GM23248 (cell line): ENCODE results near the gene ZMIZ1. TPM values are rescaled to one million over a fixed set of nuclear protein-coding genes. Genes with fewer than 3 reads are reported as not detected.

ENCODE experiments used
- DNase-seq: peaks from one replicate; pipeline ENCODE4 v3.0.0-alpha.2; 2015
- H2AFZ ChIP-seq: fragments of 200-600 bp; sonication (generic); 2 replicates; pipeline ENCODE4 v1.6.1; 2016; ENCODE audit warnings: antibody characterized with exemption
- H3F3A ChIP-seq: fragments of 200-600 bp; sonication (generic); 2 replicates; pipeline ENCODE4 v1.6.1; 2016; ENCODE audit warnings: mild to moderate bottlenecking, antibody characterized with exemption, mixed run types; ENCODE audit not compliant: insufficient read depth
- H3K27ac ChIP-seq: fragments of 200-600 bp; sonication (generic); 2 replicates; pipeline ENCODE4 v1.5.1; 2016; ENCODE audit warnings: mild to moderate bottlenecking
- H3K27me3 ChIP-seq: fragments of 200-600 bp; sonication (generic); replicated peaks from 2 replicates; pipeline ENCODE4 v1.6.1; 2016; ENCODE audit warnings: mild to moderate bottlenecking; ENCODE audit not compliant: insufficient read depth
- H3K36me3 ChIP-seq: fragments of 200-600 bp; sonication (generic); 2 replicates; pipeline ENCODE4 v1.6.1; 2016; ENCODE audit warnings: low read depth, mild to moderate bottlenecking
- H3K4me1 ChIP-seq: fragments of 200-600 bp; sonication (generic); 2 replicates; pipeline ENCODE4 v1.6.1; 2016; ENCODE audit warnings: mild to moderate bottlenecking; ENCODE audit not compliant: insufficient read depth
- H3K4me2 ChIP-seq: fragments of 200-600 bp; sonication (generic); one replicate; pipeline ENCODE4 v1.6.1; 2016; ENCODE audit warnings: mild to moderate bottlenecking; ENCODE audit not compliant: unreplicated experiment
- H3K4me3 ChIP-seq: fragments of 200-600 bp; sonication (generic); 2 replicates; pipeline ENCODE4 v1.5.1; 2016; ENCODE audit warnings: mild to moderate bottlenecking
- H3K79me2 ChIP-seq: fragments of 200-600 bp; sonication (generic); 2 replicates; pipeline ENCODE4 v1.6.1; 2016; ENCODE audit warnings: mild to moderate bottlenecking; ENCODE audit not compliant: insufficient read depth
- H3K9ac ChIP-seq: fragments of 200-600 bp; sonication (generic); 2 replicates; pipeline ENCODE4 v1.6.1; 2016; ENCODE audit warnings: mild to moderate bottlenecking
- H3K9me2 ChIP-seq: fragments of 200-600 bp; sonication (generic); 2 replicates; pipeline ENCODE4 v1.6.1; 2016; ENCODE audit warnings: mixed run types, mild to moderate bottlenecking, moderate library complexity; ENCODE audit not compliant: insufficient read depth
- H3K9me3 ChIP-seq: fragments of 200-600 bp; sonication (generic); one replicate; pipeline ENCODE4 v1.6.1; 2017; ENCODE audit warnings: low read depth
- H4K20me1 ChIP-seq: fragments of 200-600 bp; sonication (generic); 2 replicates; pipeline ENCODE4 v1.6.0; 2016; ENCODE audit not compliant: insufficient read depth
- EZH2 ChIP-seq: fragments of 200-600 bp; sonication (generic); IDR thresholded peaks from 2 replicates; pipeline ENCODE4 v1.6.1; 2018; ENCODE audit warnings: antibody characterized with exemption, mild to moderate bottlenecking; ENCODE audit not compliant: insufficient read depth, poor library complexity, severe bottlenecking
- EZH2phosphoT487 ChIP-seq: fragments of 200-600 bp; sonication (generic); IDR thresholded peaks from 2 replicates; pipeline ENCODE4 v1.6.1; 2018; ENCODE audit warnings: antibody characterized with exemption, moderate library complexity, mild to moderate bottlenecking, low read depth; ENCODE audit not compliant: insufficient read depth
- WGBS, 2 experiments: methylation state at CpG; one replicate each; pipeline ENCODE4 v1.1.6; 2015 to 2017; ENCODE audit warnings: low lambda C conversion rate in 2 of 2, low coverage in 1 of 2; ENCODE audit errors: missing lambda C conversion rate in 2 of 2; 5-methylcytosine and 5-hydroxymethylcytosine counted together
- in situ Hi-C: fragments of 300-500 bp; cut with MboI; formaldehyde crosslinking; loops from 2 replicates; pipeline ENCODE4 v1.15.0; 2020
- polyA plus RNA-seq: library from polyadenylated mRNA; unstranded; fragments of >200 nt; fragmentation: Nextera tagmentation; extraction: Ambion mirVana; gene quantifications from 2 replicates; pipeline ENCODE4 v1.2.1, GENCODE V29; 2016
- total RNA-seq: library from RNA; depleted of rRNA; stranded (reverse); fragments of >200 nt; shearing (Covaris generic); gene quantifications from 2 replicates; pipeline ENCODE4 v1.2.3, GENCODE V29; 2014

The ZMIZ1 gene
- total and polyA plus RNA-seq, 2 experiments from 2014 or later: 21.9 to 28.4 TPM

DNA sequence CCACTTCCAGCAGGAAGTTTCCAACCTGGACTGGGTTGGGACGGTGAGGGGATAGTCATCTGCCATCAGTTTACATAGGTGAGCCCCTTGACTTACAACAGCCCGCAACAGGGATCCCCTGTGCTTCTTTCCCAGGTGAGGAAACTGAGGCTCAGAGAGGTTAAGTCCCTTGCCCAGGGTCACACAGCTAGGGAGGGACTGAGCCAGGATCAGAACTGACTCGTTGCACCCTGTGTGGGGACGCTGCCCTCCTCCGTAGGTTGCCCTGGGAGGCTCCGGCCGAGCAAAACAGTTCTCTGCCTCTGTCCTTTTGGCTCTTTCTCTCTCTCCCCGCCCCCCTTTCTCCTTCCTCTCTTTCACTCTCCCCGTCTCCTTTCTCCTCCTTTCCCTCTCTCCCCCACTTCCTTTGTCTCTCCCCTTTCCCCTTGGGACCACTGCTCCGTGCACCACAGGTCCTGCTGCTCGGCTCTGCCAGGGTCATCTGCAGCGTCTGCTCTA, 161.1 kb downstream of the ZMIZ1 start:
- no peaks in the 10 kb centered on the region for H4K20me1 ChIP-seq
- peaks cover 11% of the 10 kb centered on the region for H3K4me1 ChIP-seq
- H3K79me2 ChIP-seq: peaks cover 14% of the 10 kb centered on the region
- peaks cover 14% of the 10 kb centered on the region; the same call in 1 of the 2 replicates for H3F3A ChIP-seq
- H3K9me2 ChIP-seq: no peaks in the 10 kb centered on the region
- no peak for DNase-seq
- no peak overlapping the region for H3K9ac ChIP-seq
- H3K9me3 ChIP-seq: no peaks in the 10 kb centered on the region
- no peak overlapping the region for H2AFZ ChIP-seq
- in situ Hi-C loops: no loop called here
- H3K4me3 ChIP-seq: no peak overlapping the region
- no peaks in the 10 kb centered on the region for H3K27me3 ChIP-seq
- 87 to 92% methylated on average over 11 to 12 of the region's 12 CpGs for WGBS, 2 experiments
- no peak overlapping the region for H3K4me2 ChIP-seq
- TF ChIP-seq EZH2phosphoT487 (no peak), EZH2 (no peak)
- H3K27ac ChIP-seq: no peak overlapping the region
- peaks cover 11% of the 10 kb centered on the region; the same call in 1 of the 2 replicates for H3K36me3 ChIP-seq

GRCh38 chr10:79230328-79230830, 161.6 kb downstream of the ZMIZ1 start:
- no peak for DNase-seq
- no peak overlapping the region for H3K9ac ChIP-seq
- in situ Hi-C loops: no loop called here
- no peaks in the 10 kb centered on the region for H3K9me3 ChIP-seq
- TF ChIP-seq EZH2phosphoT487 (no peak), EZH2 (no peak)
- WGBS, 2 experiments: 84% methylated on average over 16 of the region's 16 CpGs
- no peak overlapping the region for H3K27ac ChIP-seq
- H3K27me3 ChIP-seq: no peaks in the 10 kb centered on the region
- H3K4me2 ChIP-seq: no peak overlapping the region
- H2AFZ ChIP-seq: no peak overlapping the region
- H4K20me1 ChIP-seq: no peaks in the 10 kb centered on the region
- H3K36me3 ChIP-seq: peaks cover 6% of the 10 kb centered on the region; the same call in 1 of the 2 replicates
- no peak overlapping the region for H3K4me3 ChIP-seq
- H3F3A ChIP-seq: peaks cover 19% of the 10 kb centered on the region; the same call in 1 of the 2 replicates
- peaks cover 17% of the 10 kb centered on the region for H3K79me2 ChIP-seq
- H3K4me1 ChIP-seq: peaks cover 13% of the 10 kb centered on the region
- no peaks in the 10 kb centered on the region for H3K9me2 ChIP-seq

GRCh38 chr10:79230850-79231249, 162.1 kb downstream of the ZMIZ1 start:
- H3K27ac ChIP-seq: no peak overlapping the region
- no peak overlapping the region for H3K4me2 ChIP-seq
- DNase-seq: no peak
- H2AFZ ChIP-seq: no peak overlapping the region
- H3K79me2 ChIP-seq: peaks cover 17% of the 10 kb centered on the region
- no peaks in the 10 kb centered on the region for H3K27me3 ChIP-seq
- in situ Hi-C loops: no loop called here
- no peak overlapping the region for H3K9ac ChIP-seq
- H3K9me3 ChIP-seq: no peaks in the 10 kb centered on the region
- H3K4me3 ChIP-seq: no peak overlapping the region
- peaks cover 13% of the 10 kb centered on the region for H3K4me1 ChIP-seq
- peaks cover 21% of the 10 kb centered on the region; the same call in 1 of the 2 replicates for H3F3A ChIP-seq
- H3K36me3 ChIP-seq: peaks cover 4% of the 10 kb centered on the region; the same call in 1 of the 2 replicates
- no peaks in the 10 kb centered on the region for H3K9me2 ChIP-seq
- TF ChIP-seq EZH2phosphoT487: no peak
- TF ChIP-seq EZH2: no peak
- no peaks in the 10 kb centered on the region for H4K20me1 ChIP-seq
- WGBS, 2 experiments: 90 to 100% methylated on average over 3 to 4 of the region's 4 CpGs

DNA sequence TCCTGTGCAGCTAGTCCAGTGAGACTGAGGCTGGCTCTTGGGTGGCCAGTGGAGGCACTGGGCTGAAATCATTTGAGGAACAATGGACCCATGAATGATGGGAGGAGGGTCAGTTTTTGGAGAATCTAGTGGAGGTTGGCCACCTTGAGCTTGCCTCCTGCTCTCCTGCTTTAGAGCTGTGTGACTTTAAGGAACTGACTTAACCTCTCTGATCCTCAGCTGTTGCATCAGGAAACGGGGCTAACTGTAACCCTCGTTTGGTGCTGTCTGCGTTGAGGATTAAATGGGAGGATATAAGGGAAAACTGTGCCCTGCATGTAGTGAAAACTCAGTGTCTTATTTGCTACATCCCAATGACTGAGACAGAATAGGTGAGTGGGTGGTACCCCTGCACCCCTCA, 163.1 kb downstream of the ZMIZ1 start:
- Histone ChIP-seq H3K36me3 (peaks cover 4% of the 10 kb centered on the region; the same call in 1 of the 2 replicates), H3K4me3 (no peak overlapping the region), H3K4me1 (peaks cover 13% of the 10 kb centered on the region), H3F3A (0 out of 2 replicates have a peak, but pooled peaks cover 19% of the 10 kb centered on the region), H3K4me2 (no peak overlapping the region), H3K9me3 (no peaks in the 10 kb centered on the region), H3K9me2 (no peaks in the 10 kb centered on the region), H3K9ac (no peak overlapping the region), H3K27ac (no peak overlapping the region), H2AFZ (no peak overlapping the region), H4K20me1 (no peaks in the 10 kb centered on the region), H3K79me2 (peaks cover 12% of the 10 kb centered on the region), H3K27me3 (no peaks in the 10 kb centered on the region)
- DNase-seq: no peak
- TF ChIP-seq EZH2 (no peak), EZH2phosphoT487 (no peak)
- WGBS, 2 experiments: 73 to 80% methylated on average over 3 of the region's 3 CpGs
- in situ Hi-C loops: no loop called here
